Islet of Langerhans (tissue), 1 donor: Measurements from ENCODE around the gene CAP1.
"Not testable (repeated sequence)": the region's sequence is repeated elsewhere in the genome, so short reads cannot be mapped to it uniquely, and the experiment has no call there.

ENCODE experiments used
- FAIRE-seq: peaks from one replicate; lab custom pipeline; 2011; peaks lifted over from hg19 to GRCh38; lab: Jason Lieb, UNC

CAP1 gene, protein sequence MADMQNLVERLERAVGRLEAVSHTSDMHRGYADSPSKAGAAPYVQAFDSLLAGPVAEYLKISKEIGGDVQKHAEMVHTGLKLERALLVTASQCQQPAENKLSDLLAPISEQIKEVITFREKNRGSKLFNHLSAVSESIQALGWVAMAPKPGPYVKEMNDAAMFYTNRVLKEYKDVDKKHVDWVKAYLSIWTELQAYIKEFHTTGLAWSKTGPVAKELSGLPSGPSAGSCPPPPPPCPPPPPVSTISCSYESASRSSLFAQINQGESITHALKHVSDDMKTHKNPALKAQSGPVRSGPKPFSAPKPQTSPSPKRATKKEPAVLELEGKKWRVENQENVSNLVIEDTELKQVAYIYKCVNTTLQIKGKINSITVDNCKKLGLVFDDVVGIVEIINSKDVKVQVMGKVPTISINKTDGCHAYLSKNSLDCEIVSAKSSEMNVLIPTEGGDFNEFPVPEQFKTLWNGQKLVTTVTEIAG

DNA sequence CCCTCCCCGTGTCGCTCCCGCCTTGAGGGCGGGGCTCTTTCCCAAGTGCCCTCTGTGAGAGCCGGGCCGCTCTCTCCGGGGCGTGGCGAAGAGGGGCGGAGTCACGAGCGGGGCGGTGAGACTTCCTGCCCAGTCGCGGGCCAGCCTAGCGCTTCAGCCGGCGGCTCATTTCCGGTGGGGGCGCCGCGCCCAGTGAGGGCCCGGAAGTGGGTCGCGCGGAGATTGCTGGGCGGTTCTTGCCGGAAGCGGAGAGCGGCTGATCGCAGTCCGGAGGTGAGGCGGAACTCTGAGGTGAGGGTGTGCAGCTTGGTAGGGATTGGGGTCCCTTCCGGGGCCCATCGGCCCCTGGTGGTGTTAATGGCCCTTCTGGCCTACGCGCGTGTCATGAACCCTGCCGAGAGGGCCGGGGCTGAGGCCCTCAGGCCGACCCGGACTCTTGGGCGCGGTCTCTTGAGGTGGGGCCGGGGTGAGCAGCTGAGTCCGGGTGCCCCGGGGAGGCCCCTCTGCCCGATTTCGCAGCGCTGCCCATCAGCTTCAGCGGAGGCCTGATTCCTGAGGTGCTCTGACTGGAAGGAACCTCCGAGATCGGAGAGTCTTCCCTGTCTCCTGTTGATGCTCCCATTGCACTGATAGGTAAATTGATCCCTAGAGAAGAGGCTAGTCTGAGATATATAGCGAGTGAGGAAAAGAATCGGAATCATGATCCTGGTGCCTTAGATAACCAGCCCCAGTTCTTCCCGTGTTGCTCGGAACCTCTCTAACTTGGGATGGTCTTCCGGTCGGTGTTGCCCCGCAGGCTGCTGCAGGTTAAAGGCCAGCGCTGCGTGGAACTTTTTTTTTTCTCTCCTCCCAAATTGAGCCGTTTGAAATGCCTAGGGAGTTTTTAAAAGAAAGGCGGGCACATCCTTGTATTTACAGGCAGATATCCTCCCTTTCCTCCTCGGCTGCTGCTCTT, at the start of gene CAP1:
Gene CAP1, plus strand, starts transcription at position 219 of the 955 bp plus-strand sequence. CDS start 18,618 bp downstream, outside the sequence.
- no peak for FAIRE-seq

DNA sequence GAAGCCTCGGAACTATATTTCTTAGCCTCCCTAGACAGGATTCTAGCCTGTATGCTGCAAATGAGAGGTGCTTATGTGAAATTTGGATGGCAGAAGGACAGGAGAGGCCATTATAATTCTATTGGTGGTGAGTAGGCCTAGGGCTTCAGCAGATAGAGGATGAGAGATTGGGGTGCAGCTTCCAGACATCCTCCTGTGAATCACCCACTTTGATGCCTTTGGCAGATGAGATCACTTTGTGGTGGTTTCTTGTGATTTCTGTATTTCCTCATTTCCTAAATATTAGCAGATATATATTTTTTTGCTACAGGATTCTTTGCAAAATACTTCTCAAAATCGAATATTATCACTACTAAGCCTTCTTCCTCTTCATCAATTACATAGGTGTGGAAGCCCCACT, 48.3 kb upstream of the CAP1 start:
- FAIRE-seq = no peak

DNA sequence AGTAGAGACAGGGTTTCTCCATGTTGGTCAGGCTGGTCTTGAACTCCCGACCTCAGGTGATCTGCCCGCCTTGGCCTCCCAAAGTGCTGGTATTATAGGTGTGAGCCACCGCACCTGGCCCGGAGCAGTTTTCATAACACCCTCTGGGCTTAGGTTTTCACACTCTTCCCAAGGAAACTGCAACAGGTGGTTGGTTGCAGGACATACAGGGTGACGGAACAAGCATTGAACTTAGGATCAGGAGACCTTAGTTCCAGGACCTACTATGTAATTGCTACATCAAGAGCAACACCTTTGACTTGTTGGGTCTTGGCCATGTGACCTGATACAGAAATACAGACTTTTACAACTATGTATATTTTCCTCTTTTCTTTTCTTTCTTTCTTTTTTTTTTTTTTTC, 47.6 kb upstream of the CAP1 start:
- no peak for FAIRE-seq

DNA sequence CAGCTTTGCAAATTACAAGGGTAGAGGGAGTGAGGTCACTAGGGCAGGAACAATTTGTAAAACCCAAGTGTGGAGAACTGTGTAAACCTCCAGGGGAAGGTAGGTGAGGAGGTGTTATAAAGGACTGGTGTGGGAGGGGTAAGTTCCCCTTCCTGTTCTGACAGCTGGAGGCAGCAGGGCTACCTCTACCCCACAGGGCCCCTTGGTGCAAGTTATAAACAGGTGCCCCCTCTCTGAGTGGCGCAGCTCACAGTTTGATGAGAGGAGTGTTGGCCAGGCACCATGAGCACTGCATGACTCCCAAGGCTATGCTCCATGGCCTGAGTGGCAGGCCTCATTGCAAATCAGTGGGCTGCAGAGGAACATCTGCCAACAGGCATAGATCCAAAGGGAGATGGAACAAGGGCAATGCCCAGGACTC, 44.5 kb upstream of the CAP1 start:
- no peak for FAIRE-seq

DNA sequence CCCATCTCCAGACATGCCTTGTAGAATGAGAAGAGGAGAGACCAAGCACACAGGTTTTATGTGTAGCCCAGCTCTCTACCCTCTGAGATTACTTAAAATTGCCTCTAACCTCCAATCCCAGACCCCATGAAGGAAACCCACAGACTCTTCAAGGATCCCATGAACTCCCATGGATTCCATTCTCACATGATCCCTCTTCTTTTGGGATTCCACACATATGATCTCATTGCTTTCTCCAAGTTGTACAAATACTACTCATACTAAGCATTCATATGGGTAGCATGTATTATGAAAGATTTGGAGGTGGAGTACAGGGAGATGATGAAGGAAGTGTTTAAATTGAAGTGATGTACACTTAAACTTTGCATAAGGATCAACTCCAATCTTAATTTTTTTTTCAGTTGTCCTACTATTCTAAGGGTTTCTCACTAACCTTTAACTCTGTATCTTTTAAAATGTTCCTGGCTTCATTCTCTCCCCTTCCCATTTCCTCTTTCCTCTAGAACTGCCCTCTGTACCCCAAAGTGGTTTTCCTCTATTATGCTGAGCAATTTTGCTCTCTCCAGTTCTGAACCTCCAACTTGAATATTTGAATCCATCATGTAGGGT, 44.0 kb upstream of the CAP1 start:
- FAIRE-seq = no peak

DNA sequence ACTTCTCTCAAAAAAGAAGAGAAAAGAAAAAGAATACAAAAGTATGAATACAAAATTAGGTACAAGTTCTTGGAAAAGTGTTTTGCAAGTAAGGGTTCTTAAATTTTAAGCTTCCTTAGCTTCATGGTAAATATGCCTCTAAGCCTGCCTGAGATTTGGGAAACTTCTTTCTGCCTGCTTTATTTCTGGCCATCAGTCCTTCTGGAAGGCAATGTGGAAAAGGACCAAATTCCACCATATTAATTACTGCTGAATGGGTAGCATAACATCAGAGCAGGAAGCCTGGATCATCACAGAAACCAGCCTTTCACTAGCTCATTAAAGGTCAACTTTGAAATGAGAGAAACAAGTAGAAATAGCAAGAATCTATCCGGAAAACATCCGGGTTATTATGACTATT, 39.1 kb upstream of the CAP1 start:
- FAIRE-seq = no peak

DNA sequence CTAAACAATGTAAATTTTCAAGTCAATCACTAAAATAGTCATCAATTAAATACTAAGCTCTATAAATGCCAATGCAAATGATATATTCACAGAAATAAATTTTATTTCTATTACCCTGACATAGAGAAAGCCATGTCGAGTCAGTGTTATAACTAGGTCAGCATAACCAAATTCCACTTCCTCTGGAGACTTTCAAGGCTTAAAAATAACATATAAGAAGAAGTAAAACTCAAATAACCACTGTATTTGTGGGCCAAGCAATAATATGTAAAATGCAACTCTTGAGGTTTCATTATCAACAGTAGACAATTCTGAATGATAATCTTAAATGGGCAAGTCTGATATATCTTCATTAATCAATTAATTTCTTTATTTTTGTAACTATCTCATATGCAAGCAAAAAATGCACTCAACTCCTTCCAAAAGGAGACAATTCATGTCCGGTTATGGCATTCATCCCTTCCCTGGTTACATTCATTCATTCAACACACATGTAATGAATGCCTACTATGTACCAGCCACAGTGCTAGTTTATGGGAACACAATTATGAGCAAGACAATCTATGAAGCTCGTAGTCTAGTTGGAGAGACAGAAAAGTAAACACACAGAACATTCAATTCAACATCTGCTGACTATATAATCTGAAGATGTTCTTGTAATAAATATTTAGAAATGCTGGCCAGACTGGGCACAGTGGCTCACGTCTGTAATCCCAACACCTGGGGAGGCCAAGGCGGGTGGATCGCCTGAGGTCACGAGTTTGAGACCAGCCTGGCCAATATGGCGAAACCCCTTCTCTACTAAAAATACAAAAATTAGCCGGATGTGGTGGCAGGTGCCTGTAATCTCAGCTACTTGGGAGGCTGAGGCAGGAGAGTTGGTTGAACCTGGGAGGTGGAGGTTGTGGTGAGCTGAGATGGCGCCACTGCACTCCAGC, 37.1 kb upstream of the CAP1 start:
- no peak for FAIRE-seq

DNA sequence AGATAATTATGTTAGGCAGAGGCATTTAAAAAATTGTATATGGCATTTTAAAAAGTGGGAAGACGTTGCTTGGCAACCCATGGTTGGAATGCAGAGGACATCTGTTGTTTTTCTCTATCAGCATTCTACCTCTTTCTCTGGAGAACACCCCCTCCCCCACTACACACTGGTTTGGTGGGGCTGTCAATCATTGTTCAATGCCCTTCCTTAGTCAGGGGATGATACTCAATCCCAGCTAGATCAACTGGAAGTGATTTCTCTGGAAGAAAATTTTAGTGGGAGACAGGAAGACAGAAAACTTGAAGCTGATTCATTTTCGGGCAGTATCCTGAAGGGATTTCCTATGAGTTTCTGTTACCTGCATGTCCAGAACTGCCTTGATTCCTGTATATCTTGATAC, 35.7 kb upstream of the CAP1 start:
- FAIRE-seq = no peak

DNA sequence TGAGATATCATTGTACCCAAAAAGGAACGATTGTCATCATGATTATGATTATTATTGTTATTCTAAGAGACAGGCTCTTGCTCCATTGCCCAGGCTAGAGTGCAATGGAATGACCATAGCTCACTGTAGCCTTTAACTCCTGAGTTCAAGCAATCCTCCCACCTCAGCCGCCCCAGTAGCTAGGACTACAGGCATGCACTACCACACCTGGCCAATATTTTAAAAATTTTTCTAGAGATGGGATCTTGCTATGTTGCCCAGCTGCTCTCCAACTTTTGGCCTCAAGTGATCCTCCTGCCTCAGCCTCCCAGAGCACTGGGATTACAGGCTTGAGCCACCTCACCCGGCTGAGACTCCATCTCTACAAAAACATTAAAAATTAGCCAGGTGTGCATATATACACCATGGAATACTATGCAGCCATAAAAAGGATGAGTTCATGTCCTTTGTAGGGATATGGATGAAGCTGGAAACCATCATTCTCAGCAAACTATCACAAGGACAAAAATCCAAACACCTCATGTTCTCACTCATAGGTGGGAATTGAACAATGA, 33.0 kb upstream of the CAP1 start:
- not testable (repeated sequence) for FAIRE-seq

DNA sequence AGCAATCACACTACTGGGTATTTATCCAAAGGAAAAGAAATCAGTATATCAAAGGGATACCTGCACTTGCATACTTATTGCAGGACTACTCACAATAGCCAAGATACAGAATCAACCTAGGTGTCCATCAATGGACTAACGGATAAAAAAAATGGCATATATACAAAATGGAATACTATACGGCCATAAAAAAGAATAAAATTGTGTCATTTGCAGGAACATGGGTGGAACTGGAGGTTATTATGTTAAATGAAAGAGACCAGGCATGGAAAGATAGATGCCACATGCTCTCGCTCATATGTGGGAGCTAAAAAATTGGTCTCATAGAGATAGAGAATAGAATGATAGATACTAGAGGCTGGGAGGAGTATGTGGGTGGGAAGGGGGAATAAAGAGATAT, 29.3 kb upstream of the CAP1 start:
- FAIRE-seq = no peak

DNA sequence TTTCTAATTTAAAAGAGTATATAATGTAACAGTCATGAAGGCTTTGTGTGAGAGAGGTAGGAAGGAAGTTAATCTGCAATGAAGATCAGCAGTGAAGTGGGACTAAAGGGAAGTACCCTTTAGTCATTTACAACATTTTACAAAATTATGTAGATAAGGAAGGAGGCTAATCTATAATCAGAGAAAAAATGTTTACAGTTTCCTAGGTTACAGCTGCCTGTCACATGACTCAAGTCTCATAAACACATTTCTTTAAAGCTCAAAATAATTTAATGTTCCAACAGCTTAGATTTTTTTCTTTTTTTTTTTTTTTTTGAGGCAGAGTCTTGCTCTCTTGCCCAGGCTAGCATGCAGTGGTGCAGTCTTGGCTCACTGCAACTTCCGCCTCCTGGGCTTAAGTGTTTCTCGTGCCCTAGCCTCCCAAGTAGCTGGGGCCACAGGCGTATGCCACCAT, 26.2 kb upstream of the CAP1 start:
- FAIRE-seq = no peak

DNA sequence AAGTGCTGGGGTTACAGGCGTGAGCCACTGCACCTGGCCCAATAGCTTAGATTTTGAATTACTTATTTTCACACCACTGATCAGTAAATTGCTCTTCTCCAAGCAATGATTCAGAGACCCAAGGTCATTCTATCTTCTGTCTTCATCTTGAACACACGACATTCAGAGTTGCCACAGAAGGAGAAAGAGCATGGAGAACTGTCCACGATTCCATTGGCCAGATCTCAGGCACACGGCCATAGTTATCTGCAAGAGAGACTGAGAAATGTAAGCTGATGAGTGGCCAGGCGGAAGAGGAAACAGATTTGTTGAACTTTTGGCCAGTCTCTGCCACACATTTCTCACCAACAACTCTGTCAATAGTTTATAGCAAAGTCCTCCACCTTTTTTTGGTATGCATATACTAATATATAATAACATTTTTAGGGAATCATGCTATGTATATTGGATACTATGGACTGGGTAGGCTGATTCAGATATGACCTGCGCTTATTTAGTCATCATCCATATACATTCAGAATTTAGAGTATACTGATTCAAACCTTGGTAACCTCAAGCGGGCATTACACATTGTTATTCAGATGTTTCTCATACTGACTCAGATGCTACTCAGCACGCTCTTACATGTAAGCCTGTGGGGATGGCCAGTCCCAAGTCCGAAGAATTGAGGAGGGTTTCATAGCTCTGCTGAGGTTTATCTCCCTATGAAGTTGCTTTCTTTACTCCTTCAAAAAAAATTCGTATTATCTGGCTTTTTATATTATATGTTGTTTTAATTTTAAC, 25.5 kb upstream of the CAP1 start:
- no peak for FAIRE-seq

DNA sequence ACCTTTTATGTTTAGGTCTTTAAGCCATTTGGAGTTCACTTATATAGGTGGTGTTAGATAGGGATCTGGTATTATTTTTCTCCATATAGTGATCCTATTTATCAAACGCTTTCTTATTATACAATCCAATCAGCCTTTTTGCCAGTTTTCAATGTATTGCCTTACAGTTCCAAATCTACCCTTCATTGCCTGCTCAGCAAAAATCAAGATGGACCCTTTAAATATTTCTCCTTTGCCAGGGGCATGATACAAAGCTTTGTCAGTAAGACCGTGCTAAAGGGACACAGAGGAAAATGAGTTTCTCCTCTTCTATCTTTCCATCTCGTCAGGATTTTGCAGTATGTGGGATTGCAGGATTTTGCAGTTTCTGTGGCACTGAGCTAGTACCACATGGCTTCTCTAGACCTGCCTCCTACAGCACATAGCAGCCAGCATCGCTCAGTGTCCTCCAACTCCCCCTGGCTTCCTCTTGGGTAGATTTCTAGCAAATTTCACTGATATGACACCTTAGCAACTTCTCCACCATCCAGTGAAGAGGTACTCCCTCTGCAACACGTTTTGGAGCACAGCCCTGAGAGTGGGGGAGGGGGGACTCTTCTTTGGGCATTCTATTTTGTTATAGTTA, 22.5 kb upstream of the CAP1 start:
- FAIRE-seq = no peak

DNA sequence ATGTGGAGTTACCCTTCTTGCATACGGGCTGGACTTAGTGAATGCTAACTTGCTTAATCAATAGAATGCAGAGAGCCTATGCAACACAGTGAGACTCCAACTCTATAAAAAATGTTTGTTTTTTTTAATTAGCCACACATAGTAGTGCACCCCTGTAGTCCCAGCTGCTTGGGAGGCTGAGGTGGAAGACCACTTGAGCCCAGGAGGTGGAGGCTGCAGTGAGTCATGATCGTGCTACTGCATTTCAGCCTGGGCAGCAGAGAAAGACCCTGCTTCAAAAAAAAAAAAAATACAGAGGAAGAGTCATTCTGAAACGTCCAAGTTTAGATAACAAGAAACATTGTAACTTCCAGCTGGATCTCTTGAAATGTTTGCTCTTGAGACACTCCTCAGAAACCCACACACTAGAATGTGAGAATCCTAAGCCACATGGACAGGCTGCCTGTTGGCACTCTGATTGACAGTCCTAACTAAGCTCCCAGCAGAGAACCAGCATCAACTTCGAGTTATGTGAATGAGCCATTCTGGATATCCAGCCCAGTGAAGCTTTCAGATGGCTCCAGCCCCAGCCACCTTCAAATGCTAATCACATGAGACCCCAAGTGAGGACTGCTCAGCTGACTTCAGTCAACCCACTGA, 20.0 kb upstream of the CAP1 start:
- FAIRE-seq = no peak

DNA sequence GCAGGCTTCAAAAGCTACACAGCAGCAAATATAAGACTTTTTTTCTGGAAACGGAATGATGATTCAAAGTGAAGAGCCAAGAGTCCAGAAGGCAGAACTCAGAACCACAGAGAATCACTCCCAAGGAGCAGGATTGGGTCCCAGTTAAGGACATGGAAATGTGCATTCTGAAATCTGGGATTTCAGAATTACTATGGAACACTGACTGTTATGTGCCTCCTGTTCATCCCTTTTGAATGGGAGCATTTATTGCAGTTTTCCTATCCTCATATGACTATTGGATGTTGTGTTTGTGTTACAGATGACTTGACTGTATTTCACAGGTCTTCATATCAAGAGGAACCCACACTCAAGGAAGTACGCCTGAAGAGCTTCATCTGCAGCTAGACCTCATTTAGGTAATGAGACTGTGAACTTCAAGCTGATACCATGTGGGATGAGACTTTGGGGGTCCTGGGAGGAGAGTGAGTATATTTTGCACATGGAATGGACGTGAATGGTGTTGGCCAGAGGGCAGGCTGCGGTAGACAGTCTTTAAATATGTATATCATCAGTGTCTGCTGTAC, 17.1 kb upstream of the CAP1 start:
- FAIRE-seq = no peak

DNA sequence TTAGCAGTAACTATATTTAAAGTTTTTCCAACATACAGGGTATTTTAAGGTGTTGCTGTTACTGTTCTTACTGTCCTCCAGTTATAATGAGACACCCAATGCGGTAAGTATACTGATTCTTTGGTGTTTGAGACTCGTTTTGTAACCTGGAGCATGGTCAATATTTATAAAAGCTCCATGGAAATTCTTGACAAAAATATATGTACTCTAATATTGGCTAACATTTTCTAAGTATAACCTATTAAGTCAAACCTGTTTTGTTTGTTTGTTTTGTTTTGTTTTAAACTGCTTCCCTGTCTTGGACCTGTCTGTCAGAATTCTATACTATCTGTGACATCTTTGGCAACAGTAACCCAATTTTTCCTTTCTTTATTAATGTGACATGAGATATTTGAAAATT, 15.9 kb upstream of the CAP1 start:
- FAIRE-seq = no peak

DNA sequence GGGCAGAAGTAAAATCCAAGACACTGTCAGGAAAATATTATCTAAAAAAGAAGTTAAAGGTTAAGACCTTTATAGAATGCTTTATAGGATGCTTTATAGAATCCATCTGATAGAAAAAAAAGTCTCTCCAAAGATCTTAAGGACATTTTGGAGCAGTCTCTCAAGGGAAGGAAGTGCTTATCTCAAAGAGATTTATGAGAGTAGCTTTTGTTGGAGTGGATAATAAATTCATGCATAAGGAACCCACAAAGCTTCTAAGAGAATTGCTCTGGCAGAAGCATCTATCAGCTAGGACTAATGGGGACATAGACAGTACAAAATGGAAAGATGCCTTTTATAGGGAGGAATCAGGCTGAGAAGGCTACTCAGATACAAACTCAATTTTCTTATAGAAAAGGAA, 12.9 kb upstream of the CAP1 start:
- no peak for FAIRE-seq

DNA sequence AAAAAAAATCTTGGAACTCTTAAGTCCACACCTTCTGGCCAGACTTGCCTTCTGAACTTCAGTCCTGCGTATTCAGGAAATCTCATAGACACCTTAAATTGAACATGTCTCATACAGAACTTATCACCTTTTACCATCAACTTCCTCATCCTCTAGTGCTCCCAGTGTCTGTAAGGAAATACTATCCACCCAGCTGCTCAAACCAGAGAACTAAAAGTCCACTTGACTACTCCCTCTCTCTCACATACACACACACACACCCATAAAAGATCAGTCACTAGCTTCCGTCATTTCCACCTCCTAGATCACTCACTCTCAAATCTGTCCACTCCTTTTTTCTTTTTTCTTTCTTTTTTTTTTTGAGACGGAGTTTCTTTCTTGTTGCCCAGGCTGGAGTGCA, 10.9 kb upstream of the CAP1 start:
- no peak for FAIRE-seq

DNA sequence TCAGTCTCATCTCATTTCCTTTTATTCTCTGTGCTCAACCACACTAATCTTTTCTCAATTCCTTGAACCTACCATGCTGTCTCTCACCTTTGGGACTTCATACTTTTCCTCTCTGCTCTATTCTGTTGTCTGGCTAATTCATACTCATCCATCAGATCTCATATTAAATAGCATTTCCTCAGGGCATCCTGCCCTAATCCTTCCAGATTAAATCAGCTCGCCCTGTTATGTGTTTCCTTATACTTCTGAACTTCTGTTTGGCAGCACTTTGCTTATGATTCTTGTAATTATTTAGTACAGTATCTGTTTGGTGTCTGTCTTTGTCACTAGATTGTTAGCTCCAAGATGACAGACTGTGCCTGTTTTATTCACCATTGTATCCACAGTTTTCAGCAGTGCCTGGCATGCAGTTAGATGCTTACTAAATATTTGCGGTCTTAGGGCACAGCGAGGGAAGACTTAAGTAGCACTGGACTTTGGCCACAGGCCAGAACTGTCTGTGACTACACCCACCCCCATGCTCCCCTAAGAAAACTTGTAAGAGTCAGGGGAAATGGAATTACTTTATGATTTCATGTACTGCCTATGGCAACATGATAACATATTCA, 9.9 kb upstream of the CAP1 start:
- FAIRE-seq = no peak
